HepG2 (cell line): ENCODE results near the gene FRAS1. TPM values are rescaled to one million over a fixed set of nuclear protein-coding genes. Genes with fewer than 3 reads are reported as not detected.

Experiments used
- AGO1 ChIP-seq: fragments of 200-400 bp; formaldehyde crosslinking; IDR thresholded peaks from 2 replicates; pipeline ENCODE4 v1.6.1; 2017; ENCODE audit warnings: mild to moderate bottlenecking, low read depth, low read length, moderate library complexity; ENCODE audit not compliant: poor library complexity, severe bottlenecking
- ASH2L ChIP-seq: fragments of 300-600, 200-600 bp; sonication (generic); IDR thresholded peaks from 2 replicates; pipeline ENCODE4 v1.7.0; 2017; ENCODE audit warnings: low read depth, mild to moderate bottlenecking, moderate library complexity, mixed read lengths, low read length; ENCODE audit not compliant: insufficient read length
- GLI4 ChIP-seq: sonication (generic); formaldehyde crosslinking; IDR thresholded peaks from 2 replicates; pipeline ENCODE4 v1.5.1; 2020; ENCODE audit warnings: missing genetic modification reagents, mild to moderate bottlenecking, moderate library complexity, borderline replicate concordance
- HDAC6 ChIP-seq: fragments of 200-600 bp; sonication (generic); IDR thresholded peaks from 2 replicates; pipeline ENCODE4 v1.7.0; 2017; ENCODE audit warnings: mild to moderate bottlenecking, antibody characterized with exemption, low read length, low read depth
- NFAT5 ChIP-seq: sonication (generic); formaldehyde crosslinking; IDR thresholded peaks from 2 replicates; pipeline ENCODE4 v1.4.0; 2020; ENCODE audit warnings: missing genetic modification reagents
- SALL1 ChIP-seq: sonication (generic); formaldehyde crosslinking; IDR thresholded peaks from 2 replicates; pipeline ENCODE4 v1.8.0; 2022; ENCODE audit warnings: mild to moderate bottlenecking, missing genetic modification reagents
- TAF15 ChIP-seq: fragments of 200-400 bp; formaldehyde crosslinking; IDR thresholded peaks from one replicate; pipeline ENCODE4 v1.6.1; 2018; ENCODE audit warnings: mild to moderate bottlenecking, low read depth, low read length; ENCODE audit not compliant: poor library complexity, severe bottlenecking
- YEATS4 ChIP-seq: sonication (generic); formaldehyde crosslinking; IDR thresholded peaks from 2 replicates; pipeline ENCODE4 v1.4.0; 2020; ENCODE audit warnings: missing genetic modification reagents, borderline replicate concordance
- ZKSCAN8 ChIP-seq: IDR thresholded peaks from 2 replicates; pipeline ENCODE4 v1.6.1; 2016; ENCODE audit warnings: borderline replicate concordance, missing genetic modification reagents, missing compliant biosample characterization
- ZNF207 ChIP-seq: fragments of 450-650 bp; IDR thresholded peaks from 2 replicates; pipeline ENCODE4 v1.6.1; 2016; ENCODE audit warnings: antibody characterized with exemption, borderline replicate concordance
- ZNF292 ChIP-seq: sonication (generic); formaldehyde crosslinking; IDR thresholded peaks from 2 replicates; pipeline ENCODE4 v1.8.1; 2022; ENCODE audit warnings: mild to moderate bottlenecking, low read depth, missing genetic modification reagents, borderline replicate concordance
- ZNF546 ChIP-seq: sonication (generic); formaldehyde crosslinking; conservative IDR thresholded peaks from 2 replicates; pipeline ENCODE4 v1.8.1; 2023; ENCODE audit warnings: mild to moderate bottlenecking, missing genetic modification reagents
- ZNF816 ChIP-seq: sonication (generic); formaldehyde crosslinking; IDR thresholded peaks from 2 replicates; pipeline ENCODE4 v1.8.0; 2022; ENCODE audit warnings: missing genetic modification reagents, mild to moderate bottlenecking, borderline replicate concordance
- polyA plus RNA-seq, 8 experiments: library from polyadenylated mRNA; depleted of rRNA in 3 of 8; stranded (reverse) in 7 of 8; unstranded in 1 of 8; fragments of >200 nt; fragmentation: Illumina TruSeq in 4 of 8; extraction: Trizol in 4 of 8; gene quantifications; 2 replicates each; pipeline versions ENCODE4 v1.2.1 to v1.2.3, GENCODE V29; 2011 to 2016; ENCODE audit warnings: low read depth in 4 of 8, missing spikeins in 1 of 8, mixed read lengths in 1 of 8; ENCODE audit not compliant: insufficient read depth in 1 of 8
- total RNA-seq, 5 experiments: library from RNA; depleted of rRNA; stranded (reverse); fragments of >200 nt; fragmentation: Illumina TruSeq; extraction: Trizol; gene quantifications; 2 replicates each; pipeline ENCODE4 v1.2.3, GENCODE V29; 2016; ENCODE audit warnings: low read depth in 1 of 5
- TF ChIP-seq, protein P1 (sequence below): sonication (generic); formaldehyde crosslinking; IDR thresholded peaks from 2 replicates; pipeline ENCODE4 v1.5.1; 2020; ENCODE audit warnings: mild to moderate bottlenecking, missing genetic modification reagents
- TF ChIP-seq, protein P2 (sequence below), 2 experiments: IDR thresholded peaks; 2 replicates each; pipeline ENCODE4 v1.6.1; 2011 to 2012; ENCODE audit warnings: low read length in 2 of 2, borderline replicate concordance in 1 of 2, low read depth in 1 of 2, mild to moderate bottlenecking in 1 of 2, moderate library complexity in 1 of 2

FRAS1 gene
- total and polyA plus RNA-seq, 2 of the 13 experiments (the other 11 are each of a cell fraction or from before 2014, with no cell fraction given) = 22.5 to 31.6 TPM

GRCh38 chr4:78155616-78156105 lies 98.5 kb downstream of the FRAS1 start (continued):
- no peak for TF ChIP-seq NFAT5
- peak; percentile 43 for TF ChIP-seq ASH2L
- TF ChIP-seq ZNF816 (CRISPR knock-in tag) = no peak
- TF ChIP-seq ZKSCAN8 (CRISPR knock-in tag) = peak; percentile 49; the same call in 1 of the 2 replicates
- TF ChIP-seq ZNF207 = no peak
- TF ChIP-seq, protein P1, sequence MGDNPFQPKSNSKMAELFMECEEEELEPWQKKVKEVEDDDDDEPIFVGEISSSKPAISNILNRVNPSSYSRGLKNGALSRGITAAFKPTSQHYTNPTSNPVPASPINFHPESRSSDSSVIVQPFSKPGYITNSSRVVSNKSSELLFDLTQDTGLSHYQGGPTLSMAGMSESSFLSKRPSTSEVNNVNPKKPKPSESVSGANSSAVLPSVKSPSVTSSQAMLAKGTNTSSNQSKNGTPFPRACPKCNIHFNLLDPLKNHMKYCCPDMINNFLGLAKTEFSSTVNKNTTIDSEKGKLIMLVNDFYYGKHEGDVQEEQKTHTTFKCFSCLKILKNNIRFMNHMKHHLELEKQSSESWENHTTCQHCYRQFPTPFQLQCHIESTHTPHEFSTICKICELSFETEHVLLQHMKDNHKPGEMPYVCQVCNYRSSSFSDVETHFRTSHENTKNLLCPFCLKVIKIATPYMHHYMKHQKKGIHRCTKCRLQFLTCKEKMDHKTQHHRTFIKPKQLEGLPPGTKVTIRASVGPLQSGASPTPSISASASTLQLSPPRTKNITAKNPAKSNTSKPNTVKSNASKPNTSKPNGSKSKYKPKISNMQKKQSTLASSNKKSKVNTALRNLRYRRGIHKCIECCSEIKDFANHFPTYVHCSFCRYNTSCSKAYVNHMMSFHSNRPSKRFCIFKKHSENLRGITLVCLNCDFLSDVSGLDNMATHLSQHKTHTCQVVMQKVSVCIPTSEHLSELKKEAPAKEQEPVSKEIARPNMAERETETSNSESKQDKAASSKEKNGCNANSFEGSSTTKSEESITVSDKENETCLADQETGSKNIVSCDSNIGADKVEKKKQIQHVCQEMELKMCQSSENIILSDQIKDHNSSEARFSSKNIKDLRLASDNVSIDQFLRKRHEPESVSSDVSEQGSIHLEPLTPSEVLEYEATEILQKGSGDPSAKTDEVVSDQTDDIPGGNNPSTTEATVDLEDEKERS = no peak
- no peak for TF ChIP-seq TAF15
- TF ChIP-seq, protein P2, sequence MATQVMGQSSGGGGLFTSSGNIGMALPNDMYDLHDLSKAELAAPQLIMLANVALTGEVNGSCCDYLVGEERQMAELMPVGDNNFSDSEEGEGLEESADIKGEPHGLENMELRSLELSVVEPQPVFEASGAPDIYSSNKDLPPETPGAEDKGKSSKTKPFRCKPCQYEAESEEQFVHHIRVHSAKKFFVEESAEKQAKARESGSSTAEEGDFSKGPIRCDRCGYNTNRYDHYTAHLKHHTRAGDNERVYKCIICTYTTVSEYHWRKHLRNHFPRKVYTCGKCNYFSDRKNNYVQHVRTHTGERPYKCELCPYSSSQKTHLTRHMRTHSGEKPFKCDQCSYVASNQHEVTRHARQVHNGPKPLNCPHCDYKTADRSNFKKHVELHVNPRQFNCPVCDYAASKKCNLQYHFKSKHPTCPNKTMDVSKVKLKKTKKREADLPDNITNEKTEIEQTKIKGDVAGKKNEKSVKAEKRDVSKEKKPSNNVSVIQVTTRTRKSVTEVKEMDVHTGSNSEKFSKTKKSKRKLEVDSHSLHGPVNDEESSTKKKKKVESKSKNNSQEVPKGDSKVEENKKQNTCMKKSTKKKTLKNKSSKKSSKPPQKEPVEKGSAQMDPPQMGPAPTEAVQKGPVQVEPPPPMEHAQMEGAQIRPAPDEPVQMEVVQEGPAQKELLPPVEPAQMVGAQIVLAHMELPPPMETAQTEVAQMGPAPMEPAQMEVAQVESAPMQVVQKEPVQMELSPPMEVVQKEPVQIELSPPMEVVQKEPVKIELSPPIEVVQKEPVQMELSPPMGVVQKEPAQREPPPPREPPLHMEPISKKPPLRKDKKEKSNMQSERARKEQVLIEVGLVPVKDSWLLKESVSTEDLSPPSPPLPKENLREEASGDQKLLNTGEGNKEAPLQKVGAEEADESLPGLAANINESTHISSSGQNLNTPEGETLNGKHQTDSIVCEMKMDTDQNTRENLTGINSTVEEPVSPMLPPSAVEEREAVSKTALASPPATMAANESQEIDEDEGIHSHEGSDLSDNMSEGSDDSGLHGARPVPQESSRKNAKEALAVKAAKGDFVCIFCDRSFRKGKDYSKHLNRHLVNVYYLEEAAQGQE (IDR thresholded peaks at IDR 0.05; ENCODE audit: borderline replicate concordance in 1 of 2, low read depth in 1 of 2, low read length in 2 of 2) = no peak
- no peak for TF ChIP-seq YEATS4
- TF ChIP-seq ZNF292 (CRISPR knock-in tag) = peak; percentile 32; the same call in 1 of the 2 replicates
- no peak for TF ChIP-seq AGO1
- TF ChIP-seq ZNF546 (CRISPR knock-in tag) = no peak
- no peak for TF ChIP-seq HDAC6
- TF ChIP-seq SALL1 (CRISPR knock-in tag) = peak; percentile 21; the same call in 1 of the 2 replicates
- no peak for TF ChIP-seq GLI4 (CRISPR knock-in tag)
